ENCODE results near the gene UROC1. TPM values are rescaled to one million over a fixed set of nuclear protein-coding genes. Genes with fewer than 3 reads are reported as not detected.

UROC1 gene
- polyA plus RNA-seq, 4 donors, result 0.07 to 0.14 (median 0.10) TPM

GRCh38 chr3:126433105-126433430 lies 84.5 kb downstream of the UROC1 start:
- no peak for DNase-seq (ENCODE audit: low read depth in 4 of 4, low spot score in 3 of 4)

- no peak for DNase-seq (ENCODE audit: low read depth in 4 of 4, low spot score in 3 of 4)
Observed at GRCh38 chr3:126432361-126433104, 85.0 kb downstream of the UROC1 start.

Other genes starting within 250 kb of the UROC1 start
- 10 to 100 TPM; 12.0 to 14.5 (median 13.1) TPM for gene KLF15, start 160.4 kb downstream of the UROC1 start, polyA plus RNA-seq (ENCODE audit: insufficient read length in 4 of 4)
- gene CFAP100, start 122.9 kb downstream of the UROC1 start, polyA plus RNA-seq (ENCODE audit: insufficient read length in 4 of 4), result 1 to 10 TPM in 3 of 4 donors, under 1 TPM in 1; 0.44 to 1.6 (median 1.3) TPM
- gene ZXDC, start 41.9 kb downstream of the UROC1 start, polyA plus RNA-seq (ENCODE audit: insufficient read length in 4 of 4), result 10 to 100 TPM; 31.6 to 35.5 (median 34.7) TPM
- gene CHST13, start 6.4 kb upstream of the UROC1 start, polyA plus RNA-seq (ENCODE audit: insufficient read length in 4 of 4), result 1 to 10 TPM; 3.7 to 6.6 (median 4.5) TPM
- under 1 TPM in 2 of 4 donors, not detected in 2; 0.06 to 0.23 TPM for gene C3orf22, start 41.2 kb upstream of the UROC1 start, polyA plus RNA-seq (ENCODE audit: insufficient read length in 4 of 4)
- 10 to 100 TPM; 16.5 to 20.0 (median 18.6) TPM for gene TXNRD3, start 137.4 kb upstream of the UROC1 start, polyA plus RNA-seq (ENCODE audit: insufficient read length in 4 of 4)
- gene CHCHD6, start 186.5 kb upstream of the UROC1 start, polyA plus RNA-seq (ENCODE audit: insufficient read length in 4 of 4), result 10 to 100 TPM; 17.5 to 23.2 (median 18.1) TPM